ENCODE measurements around the gene C13orf46.

The C13orf46 gene

DNA sequence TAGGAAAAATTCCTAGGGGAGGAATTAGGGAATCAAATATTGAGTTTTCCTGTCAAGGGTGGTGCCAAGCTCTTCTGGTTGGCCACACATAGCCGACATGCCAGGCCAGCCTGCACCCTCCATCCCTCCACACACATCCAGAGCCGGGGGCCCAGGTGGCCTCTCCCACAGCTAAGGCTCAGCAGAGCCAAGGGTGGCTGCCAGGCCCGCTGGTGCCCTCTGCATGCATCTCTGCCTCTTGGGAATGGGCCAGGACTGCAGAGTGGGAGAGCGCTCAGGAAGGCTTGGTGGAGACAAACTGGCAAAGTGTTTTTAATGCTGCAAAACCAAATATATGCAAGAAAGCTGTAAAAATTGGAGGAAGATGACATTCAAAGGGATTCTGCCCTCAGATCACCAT, 67.3 kb downstream of the C13orf46 start:
- no peak for DNase-seq (ENCODE audit: low read depth in 2 of 2)

DNA sequence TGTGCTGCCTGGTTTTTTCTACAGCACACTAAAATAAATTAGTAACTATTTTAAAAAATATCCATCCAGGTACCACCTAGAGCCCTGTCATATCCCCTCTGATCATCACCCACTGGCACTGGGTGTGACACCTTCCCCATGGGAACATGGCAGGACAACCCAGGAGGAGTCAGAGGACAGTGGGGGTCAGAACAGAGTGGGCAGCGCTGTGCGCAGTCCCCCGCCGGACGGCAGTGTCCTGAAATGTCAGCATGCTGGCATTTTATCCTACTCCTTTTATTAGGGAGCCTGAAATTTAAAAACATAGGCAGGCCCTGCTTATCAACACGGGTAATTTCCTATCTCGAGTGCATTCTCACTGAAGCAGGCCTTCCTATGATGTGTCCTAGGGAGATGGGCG, 67.9 kb downstream of the C13orf46 start:
- no peak for DNase-seq (ENCODE audit: low read depth in 2 of 2)

DNA sequence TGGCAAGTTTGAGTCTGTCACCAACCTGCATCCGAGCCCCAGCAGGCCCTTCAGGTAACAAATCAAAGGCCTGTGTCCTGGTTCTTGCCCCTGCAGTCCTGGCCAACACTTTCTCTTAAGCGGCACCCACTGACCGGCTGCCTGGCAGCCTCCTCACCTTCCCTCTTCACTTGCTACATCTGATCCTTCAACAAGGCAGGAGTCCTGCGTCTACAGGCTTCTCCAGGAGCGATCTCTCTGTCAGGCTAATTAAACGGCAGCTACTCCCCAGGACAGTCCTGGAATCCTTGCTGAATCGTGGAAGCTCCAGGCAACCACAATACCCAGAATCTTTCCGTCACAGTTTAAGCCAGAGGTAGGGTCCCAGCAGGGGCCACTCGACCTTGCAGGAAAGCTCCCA, 68.9 kb downstream of the C13orf46 start:
- DNase-seq (ENCODE audit: low read depth in 2 of 2) = no peak

DNA sequence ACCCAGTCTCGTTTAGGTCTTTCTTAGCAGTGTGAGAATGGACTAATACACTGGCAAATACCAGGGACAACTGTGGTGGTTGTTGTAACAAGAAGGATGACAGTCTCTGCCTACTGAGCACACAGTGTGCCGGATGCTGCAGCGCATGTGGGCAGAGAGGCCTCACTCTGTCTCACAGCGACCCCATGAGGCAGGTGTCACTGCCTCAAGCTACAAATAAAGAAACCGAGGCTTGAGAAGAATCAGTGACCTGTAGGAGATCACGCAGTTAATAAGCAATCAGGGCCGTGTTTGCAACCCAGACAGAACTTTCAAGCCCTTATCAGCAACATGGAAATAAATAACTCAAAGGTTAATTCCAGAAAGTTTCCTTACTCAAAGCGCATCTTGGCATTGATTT, 69.5 kb downstream of the C13orf46 start:
- DNase-seq (ENCODE audit: low read depth in 2 of 2) = no peak

GRCh38 chr13:113903912-113904311, 70.0 kb downstream of the C13orf46 start:
- no peak for DNase-seq (ENCODE audit: low read depth in 2 of 2)
